ENCODE measurements around the gene REP15. TPM values are rescaled to one million over a fixed set of nuclear protein-coding genes. Genes with fewer than 3 reads are reported as not detected.

Gene REP15
- total and polyA plus RNA-seq, 5 donors from 2014 or later, result 0.56 TPM; not detected in 4

GRCh38 chr12:27685274-27685673 lies 11.0 kb upstream of the REP15 start:
- Mint-ChIP-seq H3K27me3 (no peaks in the 10 kb centered on the region), H3K27ac (no peak overlapping the region), H3K4me3 (no peak overlapping the region), H3K4me1 (no peaks in the 10 kb centered on the region), H3K36me3 (no peaks in the 10 kb centered on the region), H3K9me3 (no peaks in the 10 kb centered on the region)
- no peaks in the 10 kb centered on the region for H3K27me3 ChIP-seq (ENCODE audit: control insufficient read depth, insufficient read depth, low read length)
- H3K4me3 ChIP-seq (ENCODE audit: low read depth, low read length), result no peak overlapping the region
- DNase-seq, result no peak
- no peaks in the 10 kb centered on the region for H3K9me3 ChIP-seq (ENCODE audit: control insufficient read depth in 2 of 2, low read length in 2 of 2)
- H3K27ac ChIP-seq (ENCODE audit: insufficient read depth, low read length, poor library complexity, severe bottlenecking), result no peak overlapping the region
- H3K36me3 ChIP-seq (ENCODE audit: control insufficient read depth, insufficient read depth, low read length), result no peaks in the 10 kb centered on the region
- H3K4me1 ChIP-seq (ENCODE audit: control insufficient read depth, insufficient read depth, low read length, poor library complexity, severe bottlenecking), result no peaks in the 10 kb centered on the region
- no peak for ATAC-seq (ENCODE audit: low read depth in 2 of 2)

- no peaks in the 10 kb centered on the region for H3K4me1 ChIP-seq (ENCODE audit: control insufficient read depth, insufficient read depth, low read length, poor library complexity, severe bottlenecking)
- DNase-seq, result no peak
- Mint-ChIP-seq H3K27me3 (no peaks in the 10 kb centered on the region), H3K4me3 (no peak overlapping the region), H3K9me3 (no peaks in the 10 kb centered on the region), H3K4me1 (no peaks in the 10 kb centered on the region), H3K36me3 (no peaks in the 10 kb centered on the region), H3K27ac (no peak overlapping the region)
- no peaks in the 10 kb centered on the region for H3K36me3 ChIP-seq (ENCODE audit: control insufficient read depth, insufficient read depth, low read length)
- no peak overlapping the region for H3K27ac ChIP-seq (ENCODE audit: insufficient read depth, low read length, poor library complexity, severe bottlenecking)
- no peaks in the 10 kb centered on the region for H3K27me3 ChIP-seq (ENCODE audit: control insufficient read depth, insufficient read depth, low read length)
- no peak for ATAC-seq (ENCODE audit: low read depth in 2 of 2)
- no peak overlapping the region for H3K4me3 ChIP-seq (ENCODE audit: low read depth, low read length)
- no peaks in the 10 kb centered on the region for H3K9me3 ChIP-seq (ENCODE audit: control insufficient read depth in 2 of 2, low read length in 2 of 2)
Observed at GRCh38 chr12:27686147-27686546, 10.1 kb upstream of the REP15 start.

- H3K4me3 Mint-ChIP-seq, result no peak overlapping the region
- no peaks in the 10 kb centered on the region for H3K27me3 ChIP-seq (ENCODE audit: control insufficient read depth, insufficient read depth, low read length)
- H3K27ac Mint-ChIP-seq, result no peak overlapping the region
- no peaks in the 10 kb centered on the region for H3K27me3 Mint-ChIP-seq
- H3K4me3 ChIP-seq (ENCODE audit: low read depth, low read length), result no peak overlapping the region
- no peaks in the 10 kb centered on the region for H3K9me3 ChIP-seq (ENCODE audit: control insufficient read depth in 2 of 2, low read length in 2 of 2)
- ATAC-seq (ENCODE audit: low read depth in 2 of 2) (no peak), DNase-seq (no peak)
- no peaks in the 10 kb centered on the region for H3K36me3 ChIP-seq (ENCODE audit: control insufficient read depth, insufficient read depth, low read length)
- no peaks in the 10 kb centered on the region for H3K9me3 Mint-ChIP-seq
- H3K4me1 ChIP-seq (ENCODE audit: control insufficient read depth, insufficient read depth, low read length, poor library complexity, severe bottlenecking), result no peaks in the 10 kb centered on the region
- H3K4me1 Mint-ChIP-seq, result no peaks in the 10 kb centered on the region
- no peak overlapping the region for H3K27ac ChIP-seq (ENCODE audit: insufficient read depth, low read length, poor library complexity, severe bottlenecking)
- H3K36me3 Mint-ChIP-seq, result no peaks in the 10 kb centered on the region
Observed at GRCh38 chr12:27688671-27689070, 7.6 kb upstream of the REP15 start.

GRCh38 chr12:27689558-27690180 lies 6.6 kb upstream of the REP15 start:
- Mint-ChIP-seq H3K4me3 (no peak overlapping the region), H3K27ac (peak overlapping the region in 1 of 3 donors; percentile 32), H3K9me3 (no peaks in the 10 kb centered on the region), H3K4me1 (no peaks in the 10 kb centered on the region), H3K36me3 (no peaks in the 10 kb centered on the region), H3K27me3 (no peaks in the 10 kb centered on the region)
- Histone ChIP-seq H3K9me3 (ENCODE audit: control insufficient read depth in 2 of 2, low read length in 2 of 2) (no peaks in the 10 kb centered on the region), H3K4me3 (ENCODE audit: low read depth, low read length) (no peak overlapping the region), H3K36me3 (ENCODE audit: control insufficient read depth, insufficient read depth, low read length) (no peaks in the 10 kb centered on the region), H3K4me1 (ENCODE audit: control insufficient read depth, insufficient read depth, low read length, poor library complexity, severe bottlenecking) (no peaks in the 10 kb centered on the region), H3K27ac (ENCODE audit: insufficient read depth, low read length, poor library complexity, severe bottlenecking) (no peak overlapping the region), H3K27me3 (ENCODE audit: control insufficient read depth, insufficient read depth, low read length) (no peaks in the 10 kb centered on the region)
- DNase-seq (no peak), ATAC-seq (ENCODE audit: low read depth in 2 of 2) (no peak)

GRCh38 chr12:27693403-27693802 lies 2.8 kb upstream of the REP15 start:
- no peaks in the 10 kb centered on the region for H3K36me3 Mint-ChIP-seq
- H3K9me3 Mint-ChIP-seq, result no peaks in the 10 kb centered on the region
- H3K36me3 ChIP-seq (ENCODE audit: control insufficient read depth, insufficient read depth, low read length), result no peaks in the 10 kb centered on the region
- H3K27me3 ChIP-seq (ENCODE audit: control insufficient read depth, insufficient read depth, low read length), result no peaks in the 10 kb centered on the region
- ATAC-seq (ENCODE audit: low read depth in 2 of 2), result no peak
- no peak overlapping the region for H3K27ac ChIP-seq (ENCODE audit: insufficient read depth, low read length, poor library complexity, severe bottlenecking)
- no peak overlapping the region for H3K4me3 Mint-ChIP-seq
- no peak for DNase-seq
- H3K27me3 Mint-ChIP-seq, result no peaks in the 10 kb centered on the region
- no peaks in the 10 kb centered on the region for H3K4me1 ChIP-seq (ENCODE audit: control insufficient read depth, insufficient read depth, low read length, poor library complexity, severe bottlenecking)
- H3K9me3 ChIP-seq (ENCODE audit: control insufficient read depth in 2 of 2, low read length in 2 of 2), result no peaks in the 10 kb centered on the region
- no peak overlapping the region for H3K4me3 ChIP-seq (ENCODE audit: low read depth, low read length)
- no peaks in the 10 kb centered on the region for H3K4me1 Mint-ChIP-seq
- H3K27ac Mint-ChIP-seq, result no peak overlapping the region

GRCh38 chr12:27695556-27696292 lies 523 bp upstream of the REP15 start:
- H3K4me3 ChIP-seq (ENCODE audit: low read depth, low read length), result no peak overlapping the region
- no peaks in the 10 kb centered on the region for H3K9me3 ChIP-seq (ENCODE audit: control insufficient read depth in 2 of 2, low read length in 2 of 2)
- Mint-ChIP-seq H3K4me1 (no peaks in the 10 kb centered on the region), H3K9me3 (no peaks in the 10 kb centered on the region), H3K27me3 (no peaks in the 10 kb centered on the region), H3K4me3 (no peak overlapping the region), H3K36me3 (no peaks in the 10 kb centered on the region), H3K27ac (no peak overlapping the region)
- no peak overlapping the region for H3K27ac ChIP-seq (ENCODE audit: insufficient read depth, low read length, poor library complexity, severe bottlenecking)
- no peak for ATAC-seq (ENCODE audit: low read depth in 2 of 2)
- no peaks in the 10 kb centered on the region for H3K36me3 ChIP-seq (ENCODE audit: control insufficient read depth, insufficient read depth, low read length)
- H3K4me1 ChIP-seq (ENCODE audit: control insufficient read depth, insufficient read depth, low read length, poor library complexity, severe bottlenecking), result no peaks in the 10 kb centered on the region
- H3K27me3 ChIP-seq (ENCODE audit: control insufficient read depth, insufficient read depth, low read length), result peaks cover 4% of the 10 kb centered on the region
- DNase-seq, result no peak

- H3K27ac ChIP-seq (ENCODE audit: insufficient read depth, low read length, poor library complexity, severe bottlenecking), result no peak overlapping the region
- H3K27me3 ChIP-seq (ENCODE audit: control insufficient read depth, insufficient read depth, low read length), result peaks cover 4% of the 10 kb centered on the region
- ATAC-seq (ENCODE audit: low read depth in 2 of 2) (no peak), DNase-seq (no peak)
- Mint-ChIP-seq H3K4me3 (no peak overlapping the region), H3K27me3 (no peaks in the 10 kb centered on the region), H3K4me1 (no peaks in the 10 kb centered on the region), H3K36me3 (no peaks in the 10 kb centered on the region), H3K9me3 (no peaks in the 10 kb centered on the region), H3K27ac (no peak overlapping the region)
- H3K36me3 ChIP-seq (ENCODE audit: control insufficient read depth, insufficient read depth, low read length), result no peaks in the 10 kb centered on the region
- H3K9me3 ChIP-seq (ENCODE audit: control insufficient read depth in 2 of 2, low read length in 2 of 2), result no peaks in the 10 kb centered on the region
- H3K4me3 ChIP-seq (ENCODE audit: low read depth, low read length), result no peak overlapping the region
- H3K4me1 ChIP-seq (ENCODE audit: control insufficient read depth, insufficient read depth, low read length, poor library complexity, severe bottlenecking), result no peaks in the 10 kb centered on the region
Observed at GRCh38 chr12:27696864-27697564, 767 bp downstream of the REP15 start.
